T-helper 2 cell treated with Interferon-gamma antibody and Interleukin-4, amounts not matched to agents 5 μg/mL and 100 μg/mL, for 36 hours (primary cell): Measurements from ENCODE around the gene IDH3A.
"Not testable (repeated sequence)": the region's sequence is repeated elsewhere in the genome, so short reads cannot be mapped to it uniquely, and the experiment has no call there.

Source experiments
- DNase-seq: peaks from one replicate; pipeline ENCODE4 v3.0.0; 2021; ENCODE audit warnings: low spot score
- H3K27ac Mint-ChIP-seq: one replicate; pipeline ENCODE4 v1.8.0; 2021; ENCODE audit warnings: mild to moderate bottlenecking, mixed read lengths
- H3K27me3 Mint-ChIP-seq: one replicate; pipeline ENCODE4 v1.8.0; 2021; ENCODE audit warnings: low read depth, mixed read lengths
- H3K36me3 Mint-ChIP-seq: one replicate; pipeline ENCODE4 v1.8.0; 2021; ENCODE audit warnings: low read depth, mixed read lengths
- H3K4me1 Mint-ChIP-seq: one replicate; pipeline ENCODE4 v1.8.0; 2021; ENCODE audit warnings: low read depth, mixed read lengths
- H3K4me3 Mint-ChIP-seq: one replicate; pipeline ENCODE4 v1.8.0; 2022; ENCODE audit warnings: mild to moderate bottlenecking, moderate library complexity, mixed read lengths
- H3K9me3 Mint-ChIP-seq: one replicate; pipeline ENCODE4 v1.8.0; 2021; ENCODE audit warnings: mixed read lengths

IDH3A gene

DNA sequence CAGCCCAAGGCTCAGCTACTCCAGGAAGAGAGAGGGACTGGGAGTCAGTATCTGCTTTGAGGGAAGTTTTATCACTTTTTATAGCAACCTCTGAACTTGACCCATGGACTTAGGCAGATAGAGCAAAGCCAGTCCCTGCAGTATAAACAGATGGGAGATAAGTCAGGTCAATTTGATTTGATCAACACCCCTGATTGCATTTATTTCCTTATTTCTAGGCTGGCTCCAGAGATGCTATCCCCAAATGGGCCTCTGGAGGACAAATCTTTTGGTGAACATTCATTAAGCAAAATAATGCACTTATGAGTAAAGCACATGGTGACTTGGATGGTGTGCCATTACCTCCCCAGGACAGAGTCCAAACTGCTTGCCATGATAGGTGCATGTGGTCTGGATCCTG is 8.9 kb upstream of the IDH3A start:
- no peaks in the 10 kb centered on the region for H3K9me3 Mint-ChIP-seq
- H3K4me3 Mint-ChIP-seq, result no peak overlapping the region
- DNase-seq, result no peak
- no peak overlapping the region for H3K27ac Mint-ChIP-seq
- peaks cover 2% of the 10 kb centered on the region for H3K4me1 Mint-ChIP-seq
- H3K36me3 Mint-ChIP-seq, result no peaks in the 10 kb centered on the region
- peaks cover 3% of the 10 kb centered on the region for H3K27me3 Mint-ChIP-seq

DNA sequence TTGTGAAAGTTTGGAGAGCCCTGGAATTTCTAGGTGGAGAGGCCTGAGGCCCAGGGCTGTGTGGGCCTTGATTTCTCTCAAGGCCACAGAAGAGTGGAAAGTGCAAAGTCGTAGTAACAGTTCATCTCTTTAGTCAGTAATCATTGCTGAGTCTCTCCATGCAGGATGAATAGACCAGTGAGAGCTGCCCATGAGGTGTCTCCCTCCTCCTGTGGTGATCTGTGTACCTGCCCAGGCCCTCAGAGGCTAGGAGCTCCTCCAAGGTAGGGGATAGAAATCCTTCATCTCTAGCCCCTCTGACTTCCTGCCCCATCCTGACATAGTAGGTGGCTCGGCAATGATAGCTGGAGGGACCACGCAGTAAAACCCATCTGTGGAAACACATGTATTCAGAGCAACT is 6.8 kb upstream of the IDH3A start:
- Mint-ChIP-seq H3K9me3 (no peaks in the 10 kb centered on the region), H3K27ac (no peak overlapping the region), H3K27me3 (peaks cover 3% of the 10 kb centered on the region), H3K4me3 (no peak overlapping the region), H3K36me3 (no peaks in the 10 kb centered on the region), H3K4me1 (peaks cover 7% of the 10 kb centered on the region)
- no peak for DNase-seq

DNA sequence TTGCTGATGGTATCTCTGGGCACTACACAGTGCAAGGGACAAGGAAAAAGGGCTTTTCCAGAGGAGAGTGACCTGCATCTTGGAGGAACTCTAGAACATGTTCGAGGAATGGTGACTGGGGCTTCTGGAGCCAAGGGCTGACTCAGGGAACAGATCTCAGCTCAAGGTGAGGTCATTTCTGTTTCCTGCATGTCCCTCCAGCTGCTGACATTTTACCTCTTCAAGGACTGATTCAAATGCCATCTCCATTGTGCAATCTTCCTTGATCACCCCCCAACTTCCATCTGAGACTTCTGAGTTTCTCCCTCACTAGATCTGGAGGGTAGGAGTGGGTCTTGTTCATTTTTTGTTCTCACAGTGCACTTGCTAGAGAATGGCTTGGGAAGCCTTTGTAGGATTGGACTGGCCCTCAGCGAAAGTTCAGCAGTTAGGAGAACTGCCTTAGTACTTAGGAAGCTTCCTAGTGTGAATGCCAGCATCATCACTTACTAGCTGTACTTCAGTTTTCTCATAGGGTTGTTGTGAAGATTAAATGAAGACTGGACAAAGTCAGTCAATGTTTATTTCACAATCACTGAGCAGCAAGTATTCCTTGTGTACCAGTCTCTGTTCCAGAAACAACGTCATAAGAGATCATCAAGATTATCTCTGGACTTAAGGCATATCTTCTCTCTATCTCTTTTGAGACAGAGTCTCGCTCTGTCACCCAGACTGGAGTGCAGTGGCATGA is 2.6 kb upstream of the IDH3A start:
- Mint-ChIP-seq H3K27me3 (peaks cover 3% of the 10 kb centered on the region), H3K36me3 (peaks cover 5% of the 10 kb centered on the region), H3K27ac (no peak overlapping the region), H3K4me3 (no peak overlapping the region), H3K4me1 (peaks cover 34% of the 10 kb centered on the region), H3K9me3 (no peaks in the 10 kb centered on the region)
- DNase-seq, result no peak

DNA sequence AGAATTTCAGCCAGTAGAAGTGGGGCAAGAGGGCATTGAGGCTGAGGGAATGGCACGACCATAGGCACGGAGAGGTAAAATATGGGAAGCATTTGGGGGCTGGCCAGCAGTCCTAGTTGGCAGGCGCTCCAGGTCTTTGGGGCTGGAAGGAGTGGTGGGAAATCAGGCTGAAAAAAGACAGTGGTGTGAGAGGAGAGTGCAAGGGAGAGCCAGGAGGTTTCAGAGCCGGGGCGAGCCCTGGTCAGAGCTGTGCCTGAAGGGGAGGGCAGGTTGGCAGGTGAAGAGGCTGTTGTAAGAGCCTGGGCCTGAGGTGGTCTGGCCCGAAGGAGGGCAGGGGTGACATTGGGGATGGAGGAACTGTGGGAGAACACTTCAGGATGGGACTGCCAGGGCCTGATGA is 1.6 kb upstream of the IDH3A start:
- Mint-ChIP-seq H3K4me3 (peak overlapping the region; percentile 97), H3K27ac (peak overlapping the region; percentile 47), H3K4me1 (peaks cover 36% of the 10 kb centered on the region), H3K27me3 (peaks cover 3% of the 10 kb centered on the region), H3K36me3 (peaks cover 6% of the 10 kb centered on the region), H3K9me3 (no peaks in the 10 kb centered on the region)
- no peak for DNase-seq

DNA sequence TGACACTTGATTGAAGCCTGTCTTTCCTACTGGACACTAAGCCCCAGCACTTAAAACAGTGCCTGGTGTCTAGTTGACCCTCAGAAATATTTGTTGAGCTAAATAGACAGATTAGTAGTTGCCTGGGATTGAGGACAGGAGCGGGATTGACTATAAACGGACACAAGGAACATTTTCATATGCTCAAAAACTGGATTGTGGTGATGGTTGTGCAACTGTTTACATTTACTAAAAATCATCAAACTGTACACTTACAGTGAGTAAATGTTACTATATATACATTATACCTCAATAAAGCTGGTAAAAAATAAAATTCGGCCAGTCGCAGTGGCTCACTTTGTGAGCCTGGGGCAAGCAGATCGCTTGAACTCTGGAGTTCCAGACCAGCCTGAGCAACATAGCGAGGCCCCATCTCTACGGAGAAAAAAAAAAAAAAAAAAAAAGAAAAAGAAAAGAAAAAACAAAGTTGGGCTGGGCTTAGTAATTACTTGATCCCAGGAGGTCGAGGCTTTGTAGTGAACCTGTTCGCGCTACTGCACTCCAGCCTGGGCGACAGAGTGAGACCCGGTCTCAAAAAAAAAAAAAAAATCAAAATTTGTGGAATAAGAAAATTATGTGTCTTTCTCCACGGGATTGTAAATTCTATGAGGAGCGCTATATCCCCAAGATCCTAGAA is 632 bp upstream of the IDH3A start:
- H3K27me3 Mint-ChIP-seq, result no peaks in the 10 kb centered on the region
- no peaks in the 10 kb centered on the region for H3K9me3 Mint-ChIP-seq
- H3K4me3 Mint-ChIP-seq, result peak overlapping the region; percentile 97
- peaks cover 43% of the 10 kb centered on the region for H3K4me1 Mint-ChIP-seq
- H3K36me3 Mint-ChIP-seq, result peaks cover 15% of the 10 kb centered on the region
- DNase-seq, result no peak
- peak overlapping the region; percentile 93 for H3K27ac Mint-ChIP-seq

DNA sequence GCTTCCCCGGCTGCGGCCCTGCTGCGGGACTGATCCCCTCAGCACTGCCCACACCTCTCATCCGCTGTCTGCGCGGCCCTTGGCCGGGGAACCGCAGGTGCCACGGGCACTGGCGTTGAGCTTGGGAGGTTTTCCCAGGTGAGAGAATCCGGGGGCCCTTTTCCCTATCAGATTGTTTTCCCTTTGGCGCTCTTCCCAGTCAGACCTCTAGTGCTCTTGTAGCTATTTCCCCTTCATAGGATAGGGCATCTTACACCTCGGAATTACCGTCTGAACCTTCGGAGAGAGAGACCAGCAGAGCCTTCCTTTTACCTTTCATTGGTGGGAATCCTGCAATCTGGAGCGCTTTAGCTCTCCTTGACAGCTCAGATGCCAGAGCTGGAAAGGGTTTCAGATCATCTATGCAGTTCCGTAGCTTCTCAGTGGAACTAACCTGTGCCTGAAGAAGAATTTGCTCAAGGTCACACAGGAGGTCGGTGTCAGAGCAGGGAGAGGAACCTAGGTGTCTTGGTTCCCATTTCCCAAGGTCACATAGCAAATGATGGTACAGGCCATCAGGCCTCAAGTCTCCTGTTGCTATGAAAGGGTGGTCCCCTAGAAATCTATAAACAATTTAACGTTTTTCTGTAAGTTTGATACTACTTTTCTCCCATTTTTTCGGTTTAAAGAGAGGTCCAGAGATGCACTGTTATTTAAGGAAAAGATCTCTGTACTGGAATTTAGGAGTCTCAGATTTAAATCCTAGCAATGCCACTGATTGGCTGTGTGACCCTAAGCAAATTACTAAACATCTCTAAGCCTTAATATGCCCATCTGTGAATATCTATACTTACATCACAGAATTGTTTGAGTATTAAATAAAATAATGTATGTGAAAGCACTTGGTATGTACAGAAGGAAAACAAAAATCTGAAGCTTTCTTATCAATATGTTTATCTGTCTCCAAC is 916 bp downstream of the IDH3A start:
- Mint-ChIP-seq H3K4me1 (peaks cover 45% of the 10 kb centered on the region), H3K36me3 (peaks cover 15% of the 10 kb centered on the region), H3K27me3 (no peaks in the 10 kb centered on the region), H3K9me3 (no peaks in the 10 kb centered on the region), H3K4me3 (peak overlapping the region; percentile 89), H3K27ac (peak overlapping the region; percentile 84)
- no peak for DNase-seq

DNA sequence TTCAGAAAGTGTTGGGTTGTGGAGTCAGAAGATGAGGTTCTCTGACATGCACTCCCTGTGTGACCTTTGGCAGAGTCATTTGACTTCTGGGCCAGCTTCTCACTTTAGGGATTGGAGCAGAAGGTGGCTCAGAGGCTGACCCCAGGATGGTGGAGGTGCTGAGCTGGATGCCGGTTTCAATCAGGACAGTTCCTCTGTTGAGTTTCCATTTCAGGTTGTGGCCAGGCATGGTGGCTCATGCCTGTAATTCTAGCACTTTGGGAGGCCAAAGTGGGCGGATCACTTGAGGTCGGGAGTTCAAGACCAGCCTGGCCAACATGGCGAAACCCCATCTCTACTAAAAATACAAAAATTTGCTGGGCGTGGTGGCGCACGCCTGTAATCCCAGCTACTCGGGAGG is 1.9 kb downstream of the IDH3A start:
- DNase-seq, H3K9me3 Mint-ChIP-seq, H3K27me3 Mint-ChIP-seq: not testable (repeated sequence)
- Mint-ChIP-seq H3K4me1 (peaks cover 45% of the 10 kb centered on the region), H3K36me3 (peaks cover 15% of the 10 kb centered on the region), H3K27ac (peak overlapping the region; percentile 21), H3K4me3 (peak overlapping the region; percentile 89)

DNA sequence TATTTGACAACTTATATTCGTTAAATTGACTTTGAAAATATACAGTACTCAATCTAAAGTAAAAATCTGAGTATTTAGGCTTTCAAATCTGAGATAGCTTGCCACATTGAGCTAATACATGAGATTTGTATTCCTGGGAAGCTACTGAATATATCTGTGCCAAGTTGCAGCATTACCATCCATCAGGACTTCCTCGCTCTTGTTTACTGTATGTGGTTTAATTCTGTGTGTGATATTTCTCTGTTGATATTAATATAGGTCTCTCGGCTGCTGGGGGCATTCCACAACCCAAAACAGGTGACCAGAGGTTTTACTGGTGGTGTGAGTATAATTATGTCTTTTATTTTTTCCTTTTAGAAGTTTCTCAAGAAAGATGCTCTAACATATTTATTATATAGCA is 5.8 kb downstream of the IDH3A start:
- no peak for DNase-seq
- peaks cover 31% of the 10 kb centered on the region for H3K36me3 Mint-ChIP-seq
- H3K4me1 Mint-ChIP-seq, result peaks cover 27% of the 10 kb centered on the region
- no peaks in the 10 kb centered on the region for H3K9me3 Mint-ChIP-seq
- no peaks in the 10 kb centered on the region for H3K27me3 Mint-ChIP-seq
- no peak overlapping the region for H3K4me3 Mint-ChIP-seq
- no peak overlapping the region for H3K27ac Mint-ChIP-seq

DNA sequence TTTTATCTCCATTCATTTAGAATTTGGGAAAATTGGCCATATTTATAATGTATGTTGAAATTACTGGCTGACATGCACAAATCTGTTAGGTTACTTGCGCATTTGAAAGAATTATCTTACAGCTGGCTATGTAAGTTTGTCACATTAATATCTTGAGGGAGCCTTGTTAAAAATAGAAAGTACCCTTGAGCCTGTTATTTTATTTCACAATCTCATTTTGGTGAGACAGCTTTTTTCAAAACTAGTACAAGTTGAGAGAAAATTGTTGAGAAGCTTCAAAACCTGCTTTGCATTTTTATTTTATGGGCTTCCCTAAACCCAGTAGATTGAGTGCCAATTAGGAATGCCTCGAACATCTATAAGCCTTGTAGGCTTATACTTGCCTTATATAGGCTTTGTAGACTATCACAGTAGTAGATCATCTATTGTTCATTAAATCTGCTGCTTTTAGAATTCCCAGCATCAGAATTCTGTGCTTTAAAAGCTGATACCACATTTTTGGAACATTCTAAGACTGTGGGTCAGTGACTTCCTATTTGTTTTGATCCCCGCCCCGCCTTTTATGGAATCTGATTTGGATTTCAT is 6.3 kb downstream of the IDH3A start:
- H3K36me3 Mint-ChIP-seq, result peaks cover 31% of the 10 kb centered on the region
- peaks cover 22% of the 10 kb centered on the region for H3K4me1 Mint-ChIP-seq
- no peaks in the 10 kb centered on the region for H3K27me3 Mint-ChIP-seq
- no peaks in the 10 kb centered on the region for H3K9me3 Mint-ChIP-seq
- no peak for DNase-seq
- no peak overlapping the region for H3K4me3 Mint-ChIP-seq
- no peak overlapping the region for H3K27ac Mint-ChIP-seq

DNA sequence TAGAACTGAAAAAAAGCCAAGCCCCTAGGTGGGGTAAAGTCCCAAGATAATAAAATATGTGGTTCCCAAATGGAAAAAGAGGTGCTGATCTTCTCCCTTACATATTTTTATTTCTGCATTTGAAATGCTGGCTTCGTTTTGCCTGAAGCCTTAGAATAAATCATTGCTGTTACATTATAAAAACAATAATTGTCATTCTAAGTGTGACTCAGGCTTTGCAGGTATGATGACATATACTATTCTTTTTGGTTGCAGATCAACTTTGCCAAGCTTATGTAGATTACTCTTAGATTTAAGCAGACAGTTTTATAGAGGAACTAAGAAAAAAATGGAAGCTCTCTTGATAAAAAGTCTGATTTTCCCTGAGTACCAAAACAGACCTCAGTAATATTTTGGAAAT is 7.5 kb downstream of the IDH3A start:
- Mint-ChIP-seq H3K4me3 (no peak overlapping the region), H3K4me1 (peaks cover 14% of the 10 kb centered on the region), H3K27me3 (no peaks in the 10 kb centered on the region), H3K9me3 (no peaks in the 10 kb centered on the region), H3K36me3 (peaks cover 34% of the 10 kb centered on the region), H3K27ac (no peak overlapping the region)
- no peak for DNase-seq

DNA sequence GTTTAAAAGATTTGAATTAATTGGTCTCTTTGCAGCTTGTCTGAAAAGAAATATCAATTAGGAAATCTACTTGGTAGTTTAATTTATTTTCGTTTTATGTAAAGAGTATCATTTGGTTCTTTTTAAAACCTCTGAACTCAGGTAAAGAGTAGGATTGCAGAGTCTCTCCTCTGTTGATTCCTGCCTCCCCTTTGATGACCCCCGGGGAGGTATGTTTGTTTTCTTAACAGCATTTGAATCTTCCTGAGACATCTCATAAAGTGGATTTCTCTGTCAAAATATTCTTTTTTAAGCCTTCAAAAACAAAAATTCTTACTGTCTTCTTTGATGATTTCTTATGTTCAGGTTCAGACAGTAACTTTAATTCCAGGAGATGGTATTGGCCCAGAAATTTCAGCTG is 8.0 kb downstream of the IDH3A start:
- no peak for DNase-seq
- Mint-ChIP-seq H3K36me3 (peaks cover 39% of the 10 kb centered on the region), H3K4me3 (no peak overlapping the region), H3K4me1 (peaks cover 14% of the 10 kb centered on the region), H3K9me3 (no peaks in the 10 kb centered on the region), H3K27ac (no peak overlapping the region), H3K27me3 (no peaks in the 10 kb centered on the region)

DNA sequence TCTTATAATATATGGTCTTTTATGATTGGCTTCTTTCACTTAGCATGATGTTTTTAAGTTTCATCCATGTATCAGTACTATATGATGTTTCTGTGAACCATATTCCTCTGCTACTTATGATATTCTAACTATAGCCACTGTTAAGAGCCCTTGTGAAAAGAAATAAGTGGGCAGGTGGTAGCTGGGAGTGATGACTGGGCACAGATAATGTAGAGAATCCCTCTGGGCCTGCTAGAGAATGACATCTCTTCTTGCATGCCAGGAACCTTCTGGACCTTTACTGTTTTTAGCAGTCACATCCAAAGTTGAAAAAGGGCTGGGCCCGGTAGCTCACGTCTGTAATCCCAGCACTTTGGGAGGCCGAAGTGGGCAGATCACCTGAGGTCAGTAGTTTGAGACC is 10.2 kb downstream of the IDH3A start:
- Mint-ChIP-seq H3K27ac (no peak overlapping the region), H3K4me3 (no peak overlapping the region)
- DNase-seq, result no peak

DNA sequence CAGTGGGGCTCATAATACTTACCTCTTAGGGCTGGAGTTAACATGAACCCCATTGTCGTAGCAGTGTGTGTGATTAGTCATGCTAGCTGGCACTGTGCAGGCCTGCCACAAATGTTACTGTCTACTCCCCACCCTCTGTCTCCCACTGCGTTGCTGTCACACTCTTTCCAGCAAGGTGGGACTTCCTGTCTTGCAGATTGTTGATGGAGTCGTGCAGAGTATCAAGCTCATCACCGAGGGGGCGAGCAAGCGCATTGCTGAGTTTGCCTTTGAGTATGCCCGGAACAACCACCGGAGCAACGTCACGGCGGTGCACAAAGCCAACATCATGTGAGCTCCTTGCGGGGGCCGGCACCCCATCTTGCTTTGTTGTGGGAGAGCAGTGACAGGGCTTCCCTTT is 12.9 kb downstream of the IDH3A start:
- H3K27ac Mint-ChIP-seq, result peak overlapping the region; percentile 70
- H3K36me3 Mint-ChIP-seq, result peaks cover 54% of the 10 kb centered on the region
- no peaks in the 10 kb centered on the region for H3K9me3 Mint-ChIP-seq
- no peaks in the 10 kb centered on the region for H3K27me3 Mint-ChIP-seq
- DNase-seq, result no peak
- H3K4me3 Mint-ChIP-seq, result no peak overlapping the region
- peaks cover 8% of the 10 kb centered on the region for H3K4me1 Mint-ChIP-seq

More for the DNA sequence above, 10.2 kb downstream of the IDH3A start:
- no peaks in the 10 kb centered on the region for H3K9me3 Mint-ChIP-seq
- H3K4me1 Mint-ChIP-seq, result peaks cover 2% of the 10 kb centered on the region
- no peaks in the 10 kb centered on the region for H3K27me3 Mint-ChIP-seq
- peaks cover 41% of the 10 kb centered on the region for H3K36me3 Mint-ChIP-seq
